NCI-H1694 (cell line): ENCODE data around the gene NECTIN2.

ENCODE experiments used
- DNase-seq: peaks from one replicate; lab custom pipeline; 2025; lab: John Stamatoyannopoulos, UW

The NECTIN2 gene

DNA sequence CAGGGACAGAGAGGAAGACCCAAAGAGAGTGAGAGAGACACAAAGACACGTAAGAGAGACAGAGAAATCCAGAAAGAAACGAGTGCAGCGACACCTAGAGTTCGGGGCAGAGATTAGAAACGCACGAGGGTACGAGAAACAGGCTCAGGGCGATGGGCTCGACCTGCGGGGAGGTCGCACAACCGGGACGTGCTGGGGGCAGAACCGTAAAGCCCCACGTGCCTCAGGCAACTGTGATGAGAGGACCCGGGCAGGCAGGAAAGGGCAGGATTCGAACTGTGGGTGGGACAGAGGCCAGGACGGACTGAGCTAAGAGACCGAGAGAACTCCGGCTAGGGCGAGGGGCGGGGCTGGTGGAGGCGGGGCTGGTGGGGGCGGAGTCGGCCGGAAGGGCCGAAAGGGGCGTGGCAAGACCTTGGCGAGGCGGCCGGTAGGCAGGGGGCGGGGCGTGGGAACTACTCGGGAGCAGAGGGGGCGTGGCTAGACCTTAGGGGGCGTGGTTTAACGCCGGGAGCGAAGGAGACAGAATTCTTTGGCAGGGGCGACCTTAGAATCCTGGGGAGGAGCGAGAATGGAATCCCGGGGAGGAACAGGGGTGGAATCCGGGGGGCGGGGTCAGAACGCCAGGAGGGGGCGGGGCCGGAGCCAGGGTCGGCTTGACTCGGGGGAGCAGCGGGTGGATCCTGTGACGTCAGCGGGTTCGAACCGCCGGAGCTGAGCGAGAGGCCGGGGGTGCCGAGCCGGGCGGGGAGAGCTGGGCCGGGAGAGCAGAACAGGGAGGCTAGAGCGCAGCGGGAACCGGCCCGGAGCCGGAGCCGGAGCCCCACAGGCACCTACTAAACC, at the start of gene NECTIN2:
Gene NECTIN2, plus strand, starts transcription at position 686 of the 843 bp plus-strand sequence. CDS start 229 bp downstream, outside the sequence.
- peak; percentile 96 for DNase-seq

DNA sequence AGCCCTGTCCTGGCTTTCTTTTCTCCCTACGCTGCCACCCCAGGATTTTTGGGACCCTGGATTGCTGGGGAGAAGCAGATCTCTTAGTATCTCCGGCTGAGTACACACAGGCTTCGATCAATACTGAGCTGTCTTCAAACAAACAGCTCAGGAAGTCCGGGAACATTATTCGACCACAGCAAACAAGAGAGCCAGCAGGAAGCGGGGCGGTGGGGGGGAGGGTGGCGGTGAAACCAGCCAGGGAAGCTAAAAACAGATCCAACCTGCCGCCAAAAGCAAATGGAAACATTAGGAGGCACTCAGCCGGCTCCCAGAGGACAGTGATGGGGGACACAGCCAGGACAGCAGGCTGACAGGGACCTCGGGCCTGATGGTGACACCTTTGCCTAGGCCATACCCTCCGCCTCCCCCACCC, 49.4 kb upstream of the NECTIN2 start:
- DNase-seq: no peak

DNA sequence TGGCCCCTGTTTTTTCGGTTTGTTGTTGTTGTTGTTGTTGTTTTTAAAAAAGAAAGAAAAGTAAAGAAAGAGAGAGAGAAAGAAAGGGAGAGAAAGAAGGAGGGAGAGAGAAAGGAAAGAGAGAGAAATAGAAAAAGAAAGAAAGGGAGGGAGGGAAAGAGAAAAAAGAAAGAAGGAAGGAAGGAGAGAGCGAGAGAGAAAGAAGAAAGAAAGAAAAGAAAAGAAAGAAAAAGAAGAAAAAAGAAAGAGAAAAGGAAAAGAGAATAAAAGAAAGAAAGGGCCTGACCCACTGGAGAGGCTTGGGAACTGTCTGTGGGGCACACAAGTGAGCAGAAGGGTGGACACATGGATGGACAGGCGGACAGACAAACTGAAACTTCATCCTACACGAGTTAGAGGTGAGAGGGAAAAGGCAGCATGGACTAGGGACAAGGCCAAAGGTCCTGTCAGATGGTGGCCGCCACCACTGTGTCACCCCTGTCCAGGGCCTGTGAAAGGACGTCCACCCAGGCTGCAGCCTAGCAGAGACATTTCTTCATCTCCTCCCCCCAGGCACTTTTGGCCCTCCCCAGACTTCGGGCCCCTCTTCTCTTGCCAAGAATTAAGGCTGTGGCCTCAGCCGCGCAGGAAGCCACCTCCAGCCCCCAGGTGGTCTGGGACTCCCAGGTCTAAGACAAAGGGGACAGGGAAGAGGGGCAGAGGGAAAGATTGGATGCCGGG, 46.3 kb upstream of the NECTIN2 start:
- DNase-seq: no peak

DNA sequence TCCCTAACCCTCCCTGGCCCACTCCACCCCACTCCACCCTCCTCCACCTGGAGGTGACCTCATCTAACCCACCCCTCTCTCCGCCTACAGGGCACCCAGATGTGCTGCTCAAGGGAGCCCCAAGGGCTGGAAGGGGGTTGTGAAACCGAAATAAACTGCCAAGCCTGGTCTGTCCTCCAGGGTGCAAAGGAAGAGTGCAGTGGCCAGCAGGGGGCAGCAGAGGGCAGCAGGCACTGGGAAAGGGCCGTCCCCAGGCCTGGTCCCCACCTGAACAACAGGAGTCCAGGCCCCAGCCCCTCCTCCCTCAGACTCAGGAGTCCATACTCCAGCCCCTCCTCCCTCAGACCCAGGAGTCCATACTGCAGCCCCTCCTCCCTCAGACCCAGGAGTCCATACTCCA, 45.6 kb upstream of the NECTIN2 start:
- DNase-seq: peak; percentile 80

DNA sequence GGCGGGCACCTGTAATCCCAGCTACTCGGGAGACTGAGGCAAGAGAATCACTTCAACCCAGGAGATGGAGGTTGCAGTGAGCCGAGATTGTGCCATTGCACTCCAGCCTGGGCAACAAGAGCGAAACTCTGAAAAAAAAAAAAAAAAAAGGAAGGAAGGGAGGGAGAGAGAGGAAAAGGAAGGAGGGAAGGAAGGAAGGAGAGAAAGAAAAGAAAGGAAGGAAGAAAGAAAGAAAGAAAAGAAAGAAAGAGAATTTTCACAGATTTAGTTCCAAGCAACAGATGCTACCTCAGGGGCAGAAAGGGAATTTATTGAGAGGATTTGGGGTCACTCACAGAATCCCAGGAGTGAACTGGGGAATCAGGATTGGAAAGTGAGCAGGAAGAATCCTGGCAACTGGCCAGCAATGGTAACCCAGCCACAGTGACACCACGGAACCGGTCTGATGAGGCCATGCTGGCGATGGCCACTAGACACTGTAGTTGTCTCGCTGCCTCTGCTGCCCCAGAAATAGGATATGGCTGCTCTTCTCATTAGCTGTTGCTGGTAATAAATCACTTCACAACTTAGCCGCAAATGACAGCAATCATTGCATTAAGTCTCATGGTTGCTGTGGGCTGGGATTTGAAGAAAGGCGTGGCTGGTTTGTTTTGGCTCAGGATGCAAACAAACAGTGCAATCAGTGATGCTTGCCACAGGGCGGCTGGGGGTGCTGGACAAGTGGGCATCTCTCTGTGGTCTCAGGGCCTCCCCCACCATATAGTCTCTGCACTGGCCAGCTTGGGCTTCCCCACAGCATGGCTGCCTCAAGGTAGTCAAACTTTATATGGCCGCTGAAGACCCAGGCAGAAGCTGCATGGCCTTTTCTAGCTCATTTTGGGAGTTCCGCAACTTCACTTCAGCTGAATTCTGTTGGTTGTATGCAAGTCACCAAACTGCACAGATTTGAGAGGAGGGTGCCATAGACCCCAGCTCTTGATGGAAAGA, 42.4 kb upstream of the NECTIN2 start:
- DNase-seq: no peak

DNA sequence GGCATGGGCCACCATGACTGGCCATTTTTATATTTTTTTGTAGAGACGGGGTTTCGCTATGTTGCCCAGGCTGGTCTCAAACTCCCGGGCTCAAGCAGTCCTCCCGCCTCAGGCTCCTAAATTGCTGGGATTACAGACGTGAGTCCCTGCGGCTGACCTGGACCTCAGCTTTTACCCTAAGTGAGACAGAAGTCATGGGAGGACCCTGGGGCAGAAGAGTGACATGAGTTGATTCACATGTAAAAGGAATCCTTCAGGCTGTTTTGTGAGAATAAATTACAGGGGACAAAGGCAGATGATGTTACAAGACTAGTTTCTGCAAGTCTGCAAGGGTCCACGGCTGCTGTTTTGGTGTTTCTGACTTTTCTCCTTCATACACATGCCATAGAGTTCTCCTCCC, 39.8 kb upstream of the NECTIN2 start:
- DNase-seq: no peak

DNA sequence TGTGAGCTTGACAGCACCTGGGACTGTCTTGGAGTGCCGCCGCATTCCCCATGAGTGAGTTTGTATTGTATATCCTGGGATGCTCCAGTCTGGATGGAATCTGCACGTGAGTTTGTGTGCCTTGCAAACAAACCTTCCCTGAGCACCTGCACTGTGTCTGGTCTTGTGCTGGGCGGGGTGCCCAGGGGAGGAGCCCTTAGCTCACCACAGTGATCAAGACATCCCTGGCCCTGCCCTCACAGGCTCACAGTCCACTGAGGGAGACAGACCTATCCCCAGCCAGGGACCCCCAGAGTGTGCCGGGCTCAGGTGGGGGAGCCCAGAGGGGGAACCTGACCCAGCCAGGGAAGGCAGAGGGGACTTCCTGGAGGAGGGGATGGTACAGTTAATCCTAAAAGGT, 38.9 kb upstream of the NECTIN2 start:
- DNase-seq: no peak

DNA sequence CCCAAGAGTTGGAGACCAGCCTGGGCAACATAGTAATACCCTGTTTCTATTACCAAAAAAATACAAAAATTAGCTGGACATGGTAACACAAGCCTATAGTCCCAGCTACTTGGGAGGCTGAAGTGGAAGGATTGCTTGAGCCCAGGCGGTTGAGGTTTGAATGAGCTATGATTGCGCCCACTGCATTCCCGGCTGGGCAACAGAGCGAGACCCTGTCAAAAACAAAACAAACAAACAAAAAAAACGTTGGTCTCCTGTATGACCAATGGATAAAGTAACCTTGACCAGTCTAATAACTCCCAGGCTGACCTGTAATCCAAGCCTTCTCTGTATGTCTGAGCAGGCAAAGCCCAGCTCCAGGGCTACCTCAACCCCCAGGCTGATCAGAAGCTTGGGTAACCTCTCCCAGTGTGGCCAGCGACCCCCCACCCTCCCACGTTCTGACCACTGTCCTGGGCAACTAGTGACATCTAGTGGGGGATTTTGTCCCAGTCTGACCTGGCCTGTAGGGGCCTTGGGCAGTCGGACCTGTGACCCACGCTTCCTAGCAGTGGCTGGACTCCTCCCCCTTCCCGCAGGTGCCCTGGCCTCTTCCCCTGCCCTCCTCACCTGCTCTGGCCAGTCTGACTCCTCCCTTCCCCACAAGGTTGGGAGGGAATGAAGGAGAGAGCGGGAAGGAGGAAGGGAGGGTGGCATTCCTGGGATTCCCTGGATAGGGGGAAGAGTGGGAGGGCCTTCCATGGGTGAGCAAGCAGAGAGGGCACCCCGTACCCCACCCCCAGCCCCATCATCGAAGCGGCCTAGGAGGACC, 38.2 kb upstream of the NECTIN2 start:
- DNase-seq: no peak

DNA sequence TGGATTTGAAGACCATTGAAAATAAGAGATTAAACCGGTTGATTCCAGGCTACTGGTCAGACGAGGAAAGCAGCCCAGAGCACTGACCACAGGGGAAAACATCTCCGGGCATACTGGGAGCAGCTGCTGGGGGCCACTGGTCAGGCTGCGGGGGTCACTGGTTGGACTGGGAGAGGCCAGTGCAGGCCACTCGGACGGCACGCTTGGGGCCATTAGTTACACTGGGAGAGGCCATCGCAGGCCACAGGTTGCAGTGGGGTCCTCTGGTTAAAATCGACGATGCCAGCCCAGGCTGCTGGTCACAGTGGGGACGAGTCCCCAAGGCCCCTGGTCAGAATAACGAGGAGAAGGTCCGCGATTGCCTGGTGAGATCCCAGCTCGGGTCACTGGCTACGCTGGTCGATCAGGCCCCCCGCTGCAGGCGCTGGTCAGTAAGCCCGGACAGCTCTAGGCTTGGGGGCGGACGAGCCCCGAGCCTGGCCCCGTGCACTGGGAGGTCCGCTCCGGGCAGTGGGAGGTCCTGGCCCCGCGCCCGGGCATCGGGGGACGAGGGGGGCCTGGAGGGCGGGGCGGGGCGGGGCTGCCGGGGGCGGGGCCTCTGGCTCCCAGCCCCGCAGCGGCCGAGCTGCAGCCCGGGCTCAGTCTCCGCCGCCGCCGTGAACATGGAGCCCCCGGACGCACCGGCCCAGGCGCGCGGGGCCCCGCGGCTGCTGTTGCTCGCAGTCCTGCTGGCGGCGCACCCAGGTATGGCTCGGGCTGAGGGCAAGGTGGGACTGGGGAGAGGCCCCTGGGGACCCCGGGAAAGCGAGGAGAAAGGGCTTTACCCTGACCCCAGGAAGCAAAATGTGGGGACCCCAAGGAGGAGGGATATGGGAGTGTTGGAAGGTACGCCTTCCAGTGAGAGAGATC, 37.4 kb upstream of the NECTIN2 start, which contains the start of gene BCAM:
Gene BCAM, plus strand, starts transcription at position 641 of the 909 bp plus-strand sequence. Its CDS starts 22 bp downstream, at position 663.
- no peak for DNase-seq

DNA sequence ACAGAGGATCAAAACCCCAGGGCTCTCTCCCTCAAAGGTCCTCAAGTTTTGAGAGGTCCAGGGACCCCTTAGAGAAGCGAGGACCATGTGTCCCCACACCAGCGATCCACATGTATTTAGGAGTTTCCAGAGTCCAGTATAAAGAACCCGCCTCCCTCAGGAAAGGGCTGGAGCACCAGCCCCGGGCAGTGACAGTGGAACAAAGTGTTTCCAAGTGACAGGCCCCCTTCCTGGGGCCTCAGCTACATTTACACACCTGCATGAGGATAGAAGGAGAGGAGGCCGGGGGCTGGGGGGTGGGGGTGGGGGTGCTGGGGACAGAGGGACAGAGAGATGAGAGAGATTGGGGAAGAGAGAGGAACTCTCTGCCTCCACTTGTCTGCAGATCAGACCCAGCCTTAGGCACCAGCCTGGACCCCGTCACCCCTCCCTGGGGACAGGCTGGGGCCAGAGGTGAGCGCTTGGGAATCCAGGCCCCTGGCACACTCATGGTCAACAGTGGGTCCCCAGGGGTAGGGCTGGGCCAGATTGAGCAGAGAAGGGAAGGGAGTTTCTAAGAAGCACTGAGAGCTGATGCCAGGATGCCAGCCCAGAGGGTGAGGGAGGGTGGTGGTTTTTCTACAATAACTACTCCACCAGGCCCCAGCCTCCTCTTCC, 36.4 kb upstream of the NECTIN2 start:
- no peak for DNase-seq

DNA sequence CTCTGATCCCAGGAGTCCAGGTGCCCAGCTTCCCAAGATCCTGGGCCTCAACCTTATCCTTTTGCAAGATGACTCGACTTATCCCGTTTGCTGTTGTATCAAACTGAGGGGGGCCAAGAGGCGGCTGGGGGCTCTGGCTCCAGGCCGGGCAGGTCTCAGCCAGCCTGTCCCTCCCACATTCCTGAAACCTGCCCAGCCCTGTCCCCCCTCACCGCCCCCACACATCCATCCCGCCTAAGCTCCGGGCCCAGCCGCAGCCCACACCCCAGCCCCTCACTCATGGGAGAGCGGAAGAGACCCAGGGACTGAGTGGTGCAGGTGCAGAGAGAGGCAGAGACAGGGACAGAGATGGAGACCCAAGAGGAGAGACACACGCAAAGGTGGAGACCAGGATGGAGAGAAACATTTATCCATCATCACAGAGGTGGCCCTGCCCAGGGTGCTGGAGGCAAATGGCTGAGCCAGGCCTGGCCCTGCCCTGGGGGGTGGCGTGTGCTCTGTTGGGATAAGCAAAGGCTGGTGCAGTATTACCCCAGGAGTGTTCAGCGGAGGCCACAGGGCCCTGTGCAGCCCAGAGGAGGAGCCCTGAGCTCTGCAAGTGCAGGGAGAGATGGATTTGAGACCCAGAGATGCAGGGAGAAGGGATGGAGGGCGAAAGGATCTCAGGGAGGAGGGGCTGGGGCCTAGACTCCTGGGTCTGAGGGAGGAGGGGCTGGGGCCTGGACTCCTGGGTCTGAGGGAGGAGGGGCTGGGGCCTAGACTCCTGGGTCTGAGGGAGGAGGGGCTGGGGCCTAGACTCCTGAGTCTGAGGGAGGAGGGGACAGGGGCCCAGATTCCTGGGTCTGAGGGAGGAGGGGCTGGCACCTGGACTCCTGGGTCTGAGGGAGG, 35.6 kb upstream of the NECTIN2 start:
- no peak for DNase-seq

DNA sequence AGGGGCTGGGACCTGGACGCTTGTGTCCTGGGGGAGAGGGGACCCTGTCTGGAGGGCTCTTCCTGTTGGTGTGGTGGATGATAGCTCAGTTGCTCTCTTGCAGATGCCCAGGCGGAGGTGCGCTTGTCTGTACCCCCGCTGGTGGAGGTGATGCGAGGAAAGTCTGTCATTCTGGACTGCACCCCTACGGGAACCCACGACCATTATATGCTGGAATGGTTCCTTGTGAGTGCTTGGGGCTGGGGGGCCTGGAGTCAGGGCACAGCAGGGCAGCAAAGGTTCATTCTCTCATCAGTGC, 35.0 kb upstream of the NECTIN2 start:
- DNase-seq: no peak

DNA sequence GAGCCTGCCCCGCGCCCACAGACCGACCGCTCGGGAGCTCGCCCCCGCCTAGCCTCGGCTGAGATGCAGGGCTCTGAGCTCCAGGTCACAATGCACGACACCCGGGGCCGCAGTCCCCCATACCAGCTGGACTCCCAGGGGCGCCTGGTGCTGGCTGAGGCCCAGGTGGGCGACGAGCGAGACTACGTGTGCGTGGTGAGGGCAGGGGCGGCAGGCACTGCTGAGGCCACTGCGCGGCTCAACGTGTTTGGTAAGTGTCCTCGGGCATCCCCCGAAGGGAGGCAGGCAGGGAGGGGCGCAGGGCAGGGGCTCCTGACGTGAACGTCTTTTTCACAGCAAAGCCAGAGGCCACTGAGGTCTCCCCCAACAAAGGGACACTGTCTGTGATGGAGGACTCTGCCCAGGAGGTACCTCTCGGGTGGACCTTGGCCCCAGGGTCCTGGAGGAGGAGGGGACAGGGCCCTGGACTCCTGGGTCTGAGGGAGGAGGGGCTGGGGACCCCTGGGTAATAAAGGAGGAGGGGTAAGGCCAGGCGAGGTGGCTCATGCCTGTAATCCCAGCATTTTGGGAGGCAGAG, 33.9 kb upstream of the NECTIN2 start:
- DNase-seq: no peak

DNA sequence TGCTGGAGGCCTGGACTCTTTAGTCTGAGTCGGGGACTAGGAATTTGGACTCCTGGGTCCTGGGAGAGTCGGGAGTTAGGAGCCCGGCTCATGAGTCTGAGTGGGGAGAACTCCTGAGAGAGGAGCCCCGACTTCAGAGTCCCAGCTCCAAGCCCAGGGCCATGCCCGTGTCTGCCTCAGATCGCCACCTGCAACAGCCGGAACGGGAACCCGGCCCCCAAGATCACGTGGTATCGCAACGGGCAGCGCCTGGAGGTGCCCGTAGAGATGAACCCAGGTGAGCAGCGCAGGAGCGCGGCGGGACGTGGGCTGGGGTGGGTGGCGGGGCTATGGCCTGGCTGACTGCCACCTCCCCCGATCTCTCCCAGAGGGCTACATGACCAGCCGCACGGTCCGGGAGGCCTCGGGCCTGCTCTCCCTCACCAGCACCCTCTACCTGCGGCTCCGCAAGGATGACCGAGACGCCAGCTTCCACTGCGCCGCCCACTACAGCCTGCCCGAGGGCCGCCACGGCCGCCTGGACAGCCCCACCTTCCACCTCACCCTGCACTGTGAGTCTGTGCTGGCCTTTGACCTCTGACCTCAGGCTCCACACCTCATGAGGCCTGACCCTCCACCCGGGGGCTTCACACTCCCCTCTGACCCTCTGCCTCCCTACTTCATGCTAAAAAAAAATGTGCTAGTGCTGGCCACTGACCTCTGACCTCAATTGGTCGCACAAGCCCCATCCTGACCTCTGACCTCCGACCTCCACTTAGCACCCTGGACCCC, 32.8 kb upstream of the NECTIN2 start:
- DNase-seq: no peak

DNA sequence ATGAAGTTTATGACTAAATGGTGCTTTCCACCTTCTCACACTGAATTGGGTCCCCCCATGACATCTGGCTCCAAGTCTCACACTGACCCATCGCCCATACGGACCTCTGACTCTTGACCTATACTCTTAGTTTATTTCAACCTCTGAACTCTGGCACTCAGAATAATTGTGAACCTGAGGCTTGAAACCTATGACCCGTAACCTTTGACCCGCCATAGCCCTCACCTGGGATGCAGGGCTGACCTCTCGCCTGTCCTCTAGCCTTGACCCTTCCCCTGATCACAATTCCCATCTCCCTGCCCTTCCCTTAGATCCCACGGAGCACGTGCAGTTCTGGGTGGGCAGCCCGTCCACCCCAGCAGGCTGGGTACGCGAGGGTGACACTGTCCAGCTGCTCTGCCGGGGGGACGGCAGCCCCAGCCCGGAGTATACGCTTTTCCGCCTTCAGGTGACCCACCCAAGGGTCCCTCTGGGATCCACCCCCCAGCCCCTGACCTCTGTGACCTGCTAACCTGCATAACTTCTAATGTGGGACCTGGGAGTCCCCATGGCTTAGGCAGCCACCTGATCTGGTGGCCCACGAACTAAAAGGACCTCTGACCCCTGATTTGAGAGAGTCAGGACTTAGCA, 32.1 kb upstream of the NECTIN2 start:
- DNase-seq: no peak

DNA sequence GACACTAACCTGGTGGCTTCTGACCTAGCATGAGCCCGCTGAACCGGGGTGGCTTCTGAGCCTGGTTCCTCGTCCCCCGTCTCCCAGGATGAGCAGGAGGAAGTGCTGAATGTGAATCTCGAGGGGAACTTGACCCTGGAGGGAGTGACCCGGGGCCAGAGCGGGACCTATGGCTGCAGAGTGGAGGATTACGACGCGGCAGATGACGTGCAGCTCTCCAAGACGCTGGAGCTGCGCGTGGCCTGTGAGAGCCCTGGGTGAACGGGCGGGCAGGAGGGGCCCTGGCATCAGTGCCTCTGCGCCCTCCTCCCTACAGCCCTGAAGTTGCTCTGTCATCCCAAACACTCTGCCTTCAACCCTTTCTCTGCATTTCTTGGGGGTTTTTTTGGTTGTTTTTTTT, 31.6 kb upstream of the NECTIN2 start:
- DNase-seq: no peak

DNA sequence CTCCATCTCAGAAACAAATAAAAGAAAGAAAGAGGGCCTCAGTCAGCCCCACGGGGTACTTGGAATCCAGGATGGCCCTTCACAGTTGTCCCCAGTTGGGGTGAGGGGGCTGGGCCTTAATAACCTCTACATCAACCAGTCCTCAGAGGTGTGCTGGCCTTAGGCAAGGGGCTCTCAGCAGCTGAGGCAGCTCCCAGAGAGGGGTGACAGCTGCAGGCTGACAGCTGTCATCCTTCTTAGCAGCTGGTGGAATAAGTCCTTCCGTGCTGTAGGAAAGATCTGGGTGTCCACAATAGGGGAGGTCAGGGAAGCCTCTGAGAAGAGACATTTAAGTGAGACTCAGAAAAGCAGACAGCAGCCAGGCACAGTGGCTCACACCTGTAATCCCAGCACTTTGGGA, 29.8 kb upstream of the NECTIN2 start:
- DNase-seq: no peak
